Measurements from ENCODE around the gene SLC46A2.

SLC46A2 gene

GRCh38 chr9:112890106-112891081 lies at the start of gene SLC46A2:
Gene SLC46A2, minus strand, starts transcription at chr9:112890876. Its CDS starts 195 bp downstream, at chr9:112890681.
- in situ Hi-C loops (cut with MboI; ENCODE audit: low sequenced_read_pairs), result no loop called here

GRCh38 chr9:112939418-112939817 lies 48.7 kb upstream of the SLC46A2 start:
- in situ Hi-C loops (cut with MboI; ENCODE audit: low sequenced_read_pairs), result no loop called here

GRCh38 chr9:112933696-112934095 lies 43.0 kb upstream of the SLC46A2 start:
- in situ Hi-C loops (cut with MboI; ENCODE audit: low sequenced_read_pairs), result no loop called here

- in situ Hi-C loops (cut with MboI; ENCODE audit: low sequenced_read_pairs), result no loop called here
Observed at GRCh38 chr9:112925058-112925641, 34.5 kb upstream of the SLC46A2 start.

- in situ Hi-C loops (cut with MboI; ENCODE audit: low sequenced_read_pairs), result no loop called here
Observed at GRCh38 chr9:112921549-112921948, 30.9 kb upstream of the SLC46A2 start.

- in situ Hi-C loops (cut with MboI; ENCODE audit: low sequenced_read_pairs), result no loop called here
Observed at GRCh38 chr9:112917987-112918362, 27.3 kb upstream of the SLC46A2 start.

GRCh38 chr9:112917047-112917986 lies 26.6 kb upstream of the SLC46A2 start:
- in situ Hi-C loops (cut with MboI; ENCODE audit: low sequenced_read_pairs), result no loop called here

GRCh38 chr9:112914524-112914923 lies 23.8 kb upstream of the SLC46A2 start:
- in situ Hi-C loops (cut with MboI; ENCODE audit: low sequenced_read_pairs), result no loop called here

GRCh38 chr9:112913326-112913725 lies 22.6 kb upstream of the SLC46A2 start:
- in situ Hi-C loops (cut with MboI; ENCODE audit: low sequenced_read_pairs), result no loop called here

- in situ Hi-C loops (cut with MboI; ENCODE audit: low sequenced_read_pairs), result no loop called here
Observed at GRCh38 chr9:112912636-112913035, 22.0 kb upstream of the SLC46A2 start.

GRCh38 chr9:112911736-112912135 lies 21.1 kb upstream of the SLC46A2 start:
- in situ Hi-C loops (cut with MboI; ENCODE audit: low sequenced_read_pairs), result no loop called here

- in situ Hi-C loops (cut with MboI; ENCODE audit: low sequenced_read_pairs), result no loop called here
Observed at GRCh38 chr9:112905084-112905483, 14.4 kb upstream of the SLC46A2 start.

GRCh38 chr9:112900901-112901300 lies 10.2 kb upstream of the SLC46A2 start:
- in situ Hi-C loops (cut with MboI; ENCODE audit: low sequenced_read_pairs), result no loop called here

GRCh38 chr9:112900488-112900887 lies 9.8 kb upstream of the SLC46A2 start:
- in situ Hi-C loops (cut with MboI; ENCODE audit: low sequenced_read_pairs), result no loop called here

GRCh38 chr9:112898872-112899311 lies 8.2 kb upstream of the SLC46A2 start:
- in situ Hi-C loops (cut with MboI; ENCODE audit: low sequenced_read_pairs), result no loop called here

GRCh38 chr9:112896131-112896530 lies 5.5 kb upstream of the SLC46A2 start:
- in situ Hi-C loops (cut with MboI; ENCODE audit: low sequenced_read_pairs), result no loop called here

GRCh38 chr9:112894699-112895098 lies 4.0 kb upstream of the SLC46A2 start:
- in situ Hi-C loops (cut with MboI; ENCODE audit: low sequenced_read_pairs), result no loop called here

- in situ Hi-C loops (cut with MboI; ENCODE audit: low sequenced_read_pairs), result no loop called here
Observed at GRCh38 chr9:112894041-112894440, 3.4 kb upstream of the SLC46A2 start.

GRCh38 chr9:112892981-112893380 lies 2.3 kb upstream of the SLC46A2 start:
- in situ Hi-C loops (cut with MboI; ENCODE audit: low sequenced_read_pairs), result no loop called here

GRCh38 chr9:112891521-112891920 lies 845 bp upstream of the SLC46A2 start:
- in situ Hi-C loops (cut with MboI; ENCODE audit: low sequenced_read_pairs), result no loop called here

GRCh38 chr9:112887381-112887780 lies 3.3 kb downstream of the SLC46A2 start:
- in situ Hi-C loops (cut with MboI; ENCODE audit: low sequenced_read_pairs), result no loop called here

All from hTERT RPE-1 (cell line).